ENCODE data around the gene TMEM38B. TPM values are rescaled to one million over a fixed set of nuclear protein-coding genes. Genes with fewer than 3 reads are reported as not detected.

The TMEM38B gene
- total RNA-seq, 6 experiments from 2014 or later, result 10.0 to 13.2 (median 11.5) TPM

DNA sequence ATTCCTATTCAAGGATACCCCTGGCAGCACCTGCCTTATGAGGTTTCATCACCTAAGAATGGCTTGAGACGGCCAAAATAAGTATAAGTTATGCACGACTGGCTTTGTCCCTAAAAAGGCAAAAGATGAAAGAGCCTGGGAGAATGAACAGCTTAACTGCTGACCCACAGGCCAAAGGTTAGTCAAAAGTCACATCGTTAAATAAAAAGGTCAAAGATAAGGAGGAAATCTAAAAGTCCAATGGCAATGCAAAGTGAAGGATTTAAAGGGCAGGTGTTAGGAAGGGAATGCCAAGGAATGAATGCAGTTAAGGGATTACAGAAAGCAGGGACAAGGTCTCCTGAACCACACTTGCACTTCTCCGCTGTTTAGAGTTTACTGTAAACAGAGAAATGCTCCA, 26.5 kb upstream of the TMEM38B start:
- TF ChIP-seq CTCF (IDR thresholded peaks at IDR 0.05), result no peak
- no peaks in the 10 kb centered on the region for H3K9me3 Mint-ChIP-seq
- no peak for DNase-seq
- H3K27ac Mint-ChIP-seq, result no peak overlapping the region
- no peaks in the 10 kb centered on the region for H3K36me3 Mint-ChIP-seq (ENCODE audit: low read depth)
- peaks cover 6% of the 10 kb centered on the region; the same call in 1 of the 2 replicates for H3K27me3 Mint-ChIP-seq (ENCODE audit: insufficient read depth)
- no peaks in the 10 kb centered on the region; the same call in 1 of the 2 replicates for H3K4me1 Mint-ChIP-seq (ENCODE audit: low read depth)
- H3K4me3 Mint-ChIP-seq, result no peak overlapping the region

GRCh38 chr9:105670315-105670714, 24.0 kb upstream of the TMEM38B start:
- no peaks in the 10 kb centered on the region for H3K9me3 Mint-ChIP-seq
- no peak overlapping the region for H3K4me3 Mint-ChIP-seq
- no peak for DNase-seq
- H3K27ac Mint-ChIP-seq, result no peak overlapping the region
- no peaks in the 10 kb centered on the region for H3K4me1 Mint-ChIP-seq (ENCODE audit: low read depth)
- TF ChIP-seq CTCF (IDR thresholded peaks at IDR 0.05), result no peak
- peaks cover 6% of the 10 kb centered on the region; the same call in 1 of the 2 replicates for H3K27me3 Mint-ChIP-seq (ENCODE audit: insufficient read depth)
- H3K36me3 Mint-ChIP-seq (ENCODE audit: low read depth), result no peaks in the 10 kb centered on the region

GRCh38 chr9:105670775-105671174, 23.6 kb upstream of the TMEM38B start:
- H3K27me3 Mint-ChIP-seq (ENCODE audit: insufficient read depth), result peaks cover 6% of the 10 kb centered on the region; the same call in 1 of the 2 replicates
- H3K27ac Mint-ChIP-seq, result no peak overlapping the region
- H3K4me3 Mint-ChIP-seq, result no peak overlapping the region
- TF ChIP-seq CTCF (IDR thresholded peaks at IDR 0.05), result no peak
- H3K9me3 Mint-ChIP-seq, result no peaks in the 10 kb centered on the region
- H3K4me1 Mint-ChIP-seq (ENCODE audit: low read depth), result no peaks in the 10 kb centered on the region
- no peak for DNase-seq
- no peaks in the 10 kb centered on the region for H3K36me3 Mint-ChIP-seq (ENCODE audit: low read depth)

DNA sequence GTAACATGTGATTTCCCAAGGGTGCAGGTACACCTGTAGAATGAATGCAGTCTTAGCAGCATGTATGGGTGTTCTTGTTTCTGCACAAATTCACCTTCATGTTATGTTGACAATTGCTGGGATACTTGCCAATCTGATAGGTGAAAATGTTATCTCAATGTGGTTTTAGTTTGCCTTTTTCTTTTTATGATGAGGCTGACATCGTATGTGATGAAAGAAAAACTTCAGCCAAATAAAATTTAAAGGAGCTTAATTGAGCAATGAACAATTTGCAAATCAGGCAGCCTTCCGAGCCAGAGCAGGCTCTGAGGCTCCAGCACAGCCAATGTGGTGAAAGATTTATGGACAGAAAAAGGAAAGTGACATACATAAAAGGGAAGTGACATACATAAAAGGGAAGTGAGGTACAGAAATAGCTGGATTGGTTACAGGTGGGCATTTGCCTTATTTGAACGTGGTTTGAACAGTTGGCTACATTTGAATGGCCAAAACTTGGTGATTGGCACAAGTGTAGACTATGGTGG, 21.6 kb upstream of the TMEM38B start:
- Mint-ChIP-seq H3K27ac (no peak overlapping the region), H3K4me3 (no peak overlapping the region), H3K4me1 (ENCODE audit: low read depth) (no peaks in the 10 kb centered on the region), H3K36me3 (ENCODE audit: low read depth) (no peaks in the 10 kb centered on the region), H3K9me3 (no peaks in the 10 kb centered on the region), H3K27me3 (ENCODE audit: insufficient read depth) (peaks cover 6% of the 10 kb centered on the region; the same call in 1 of the 2 replicates)
- DNase-seq, result no peak
- no peak for TF ChIP-seq CTCF (IDR thresholded peaks at IDR 0.05)

DNA sequence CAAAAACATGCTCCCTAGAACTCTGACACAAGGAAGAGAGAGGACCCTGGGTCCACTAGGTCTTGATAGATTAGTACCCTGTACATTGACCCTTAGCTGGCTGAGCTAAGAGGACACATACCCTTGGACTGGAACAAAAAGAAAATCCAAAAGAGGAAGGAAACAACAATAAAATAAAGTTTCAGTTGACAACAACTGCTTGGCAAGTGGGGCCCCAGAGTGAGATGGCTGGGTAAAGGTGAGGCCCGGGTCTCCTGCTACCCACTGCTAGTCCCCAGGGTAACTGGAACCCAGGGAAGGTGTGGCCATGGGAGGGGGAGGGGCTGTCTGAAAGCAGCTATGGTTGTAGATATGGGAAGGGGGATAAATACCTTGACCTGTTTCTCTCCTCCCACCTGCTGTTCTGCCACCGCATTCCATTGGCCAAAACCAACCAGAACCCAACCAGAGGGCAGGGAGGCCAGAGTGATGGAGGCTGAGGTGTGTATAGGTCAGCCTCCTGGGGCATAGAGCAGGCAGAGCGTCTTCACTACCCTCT, 20.4 kb upstream of the TMEM38B start:
- Mint-ChIP-seq H3K4me3 (no peak overlapping the region), H3K4me1 (ENCODE audit: low read depth) (no peaks in the 10 kb centered on the region), H3K27ac (no peak overlapping the region), H3K36me3 (ENCODE audit: low read depth) (no peaks in the 10 kb centered on the region), H3K27me3 (ENCODE audit: insufficient read depth) (peaks cover 3% of the 10 kb centered on the region; the same call in 1 of the 2 replicates), H3K9me3 (no peaks in the 10 kb centered on the region)
- TF ChIP-seq CTCF (IDR thresholded peaks at IDR 0.05), result no peak
- no peak for DNase-seq

Measured in HFFc6 (cell line).